GM12873 (cell line): ENCODE measurements around the gene TNFAIP2.

Source experiments
- CTCF ChIP-seq: IDR thresholded peaks from 2 replicates; pipeline ENCODE4 v1.5.1; 2012; ENCODE audit warnings: low read depth, mild to moderate bottlenecking, moderate library complexity, low read length, control low read depth; ENCODE audit not compliant: insufficient read depth; ENCODE audit errors: missing control alignments

TNFAIP2 gene

DNA sequence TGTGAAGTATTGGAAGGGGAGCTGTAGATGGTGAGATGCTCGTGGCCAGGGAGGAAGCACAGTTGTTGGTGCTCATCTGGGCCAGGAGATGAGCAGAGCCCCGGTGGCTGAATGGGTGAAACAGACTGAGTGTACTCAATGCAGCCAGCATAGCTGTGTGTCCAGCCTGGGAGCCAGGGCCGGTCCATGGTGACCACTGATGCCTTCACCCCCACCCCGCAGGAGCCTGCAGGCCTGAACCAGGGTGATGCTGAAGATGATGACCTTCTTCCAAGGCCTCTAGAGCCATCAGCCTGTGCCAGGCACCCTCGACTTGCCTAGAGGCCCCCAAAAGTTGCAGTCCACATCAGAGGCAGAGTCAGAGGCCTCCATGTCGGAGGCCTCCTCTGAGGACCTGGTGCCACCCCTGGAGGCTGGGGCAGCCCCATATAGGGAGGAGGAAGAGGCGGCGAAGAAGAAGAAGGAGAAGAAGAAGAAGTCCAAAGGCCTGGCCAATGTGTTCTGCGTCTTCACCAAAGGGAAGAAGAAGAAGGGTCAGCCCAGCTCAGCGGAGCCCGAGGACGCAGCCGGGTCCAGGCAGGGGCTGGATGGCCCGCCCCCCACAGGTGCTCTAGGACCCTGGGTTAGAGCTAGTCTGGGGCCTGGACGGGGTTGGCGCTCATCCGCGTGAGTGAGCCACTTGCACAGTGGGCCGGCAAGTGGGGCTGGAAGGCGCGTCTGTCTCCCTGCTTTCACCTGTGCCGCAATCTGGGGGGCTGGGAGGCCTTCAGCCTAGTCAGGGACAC lies 3.0 kb downstream of the TNFAIP2 start:
- TF ChIP-seq CTCF, result no peak

- TF ChIP-seq CTCF, result no peak
Measured at GRCh38 chr14:103126873-103127304, 3.6 kb downstream of the TNFAIP2 start.

- no peak for TF ChIP-seq CTCF
Measured at GRCh38 chr14:103127356-103127755, 4.1 kb downstream of the TNFAIP2 start.

- no peak for TF ChIP-seq CTCF
Measured at GRCh38 chr14:103127861-103128598, 4.8 kb downstream of the TNFAIP2 start.

- TF ChIP-seq CTCF, result no peak
Measured at GRCh38 chr14:103128631-103129300, 5.5 kb downstream of the TNFAIP2 start.

GRCh38 chr14:103129301-103130016 lies 6.2 kb downstream of the TNFAIP2 start:
- TF ChIP-seq CTCF, result no peak
